ENCODE results near the gene CALHM4. TPM values are rescaled to one million over a fixed set of nuclear protein-coding genes. Genes with fewer than 3 reads are reported as not detected.
A peak's percentile ranks its signal among the peaks of the same experiment; 100 is the strongest.

Gene CALHM4
- total RNA-seq, 4 donors from 2014 or later: not detected

DNA sequence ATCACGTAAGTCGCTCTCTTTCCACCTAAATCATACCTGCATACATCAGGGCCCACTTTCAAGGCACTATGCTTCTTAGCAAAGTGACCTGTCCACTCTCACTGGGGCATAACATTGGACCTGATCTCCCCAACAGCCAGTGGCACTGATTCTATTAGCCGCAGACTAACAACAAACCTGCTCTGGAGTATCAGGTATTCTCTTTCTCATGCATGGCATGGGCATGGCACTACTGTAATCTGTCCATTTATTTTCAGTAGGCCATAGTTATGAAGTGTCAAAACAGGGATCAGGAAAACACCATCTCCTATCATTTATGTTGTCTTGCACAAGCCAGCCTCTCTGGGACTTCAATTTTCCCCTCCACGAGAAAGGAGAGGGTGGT, 8.5 kb downstream of the CALHM4 start:
- H3K4me3 ChIP-seq: no peak overlapping the region
- WGBS: 86% methylated on average over 4 of the region's 4 CpGs
- no peaks in the 10 kb centered on the region for H3K9me3 ChIP-seq
- H3K27ac ChIP-seq (replicated peaks in 1 of 4): no peak overlapping the region
- no peaks in the 10 kb centered on the region for H3K36me3 ChIP-seq
- intact Hi-C loops (cut with DNase I): loop anchor here (10.0 kb wide), 1 partner anchor 277 kb away; no protein-coding TSS in a partner anchor
- no peaks in the 10 kb centered on the region for H3K27me3 ChIP-seq
- H3K4me1 ChIP-seq: peaks cover 3 to 29% (median 14%) of the 10 kb centered on the region in 4 donors
- no peak for DNase-seq (ENCODE audit: extremely low spot score)
- TF ChIP-seq POLR2AphosphoS5 (IDR thresholded peaks at IDR 0.05): no peak
- TF ChIP-seq EP300 (IDR thresholded peaks at IDR 0.05): no peak
- no peak for TF ChIP-seq POLR2A (IDR thresholded peaks at IDR 0.05; ENCODE audit: low read depth)
- no peak for TF ChIP-seq CTCF (IDR thresholded peaks at IDR 0.05)

DNA sequence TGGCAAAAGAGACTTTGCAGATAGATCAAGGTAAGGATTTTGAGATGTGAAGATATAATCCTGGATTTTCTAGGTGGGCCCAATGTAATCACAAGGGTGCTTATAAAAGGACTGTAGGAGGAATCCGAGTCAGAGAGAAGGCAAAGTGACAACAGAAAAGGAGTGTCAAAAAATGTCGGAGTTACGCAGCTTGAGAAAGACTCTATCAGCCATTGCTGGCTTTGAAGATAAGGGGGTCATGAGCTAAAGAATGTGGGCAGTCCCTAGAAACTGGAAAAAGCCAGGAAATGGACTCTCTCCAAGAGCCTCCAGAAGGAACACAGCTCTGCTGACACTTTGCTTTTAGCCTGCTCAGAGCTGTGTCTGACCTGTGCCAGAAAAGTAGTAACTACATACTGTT, 9.1 kb downstream of the CALHM4 start:
- H3K36me3 ChIP-seq: no peaks in the 10 kb centered on the region
- H3K27me3 ChIP-seq: no peaks in the 10 kb centered on the region
- no peak overlapping the region for H3K4me3 ChIP-seq
- intact Hi-C loops (cut with DNase I): loop anchor here (10.0 kb wide), 1 partner anchor 278 kb away; no protein-coding TSS in a partner anchor
- TF ChIP-seq POLR2A (IDR thresholded peaks at IDR 0.05; ENCODE audit: low read depth) (no peak), EP300 (IDR thresholded peaks at IDR 0.05) (no peak), CTCF (IDR thresholded peaks at IDR 0.05) (no peak)
- no peak overlapping the region for H3K27ac ChIP-seq (replicated peaks in 1 of 4)
- no peaks in the 10 kb centered on the region for H3K9me3 ChIP-seq
- peaks cover 3 to 28% (median 13%) of the 10 kb centered on the region in 4 donors for H3K4me1 ChIP-seq
- WGBS: 47% methylated on average over 3 of the region's 3 CpGs
- no peak for DNase-seq (ENCODE audit: extremely low spot score)

DNA sequence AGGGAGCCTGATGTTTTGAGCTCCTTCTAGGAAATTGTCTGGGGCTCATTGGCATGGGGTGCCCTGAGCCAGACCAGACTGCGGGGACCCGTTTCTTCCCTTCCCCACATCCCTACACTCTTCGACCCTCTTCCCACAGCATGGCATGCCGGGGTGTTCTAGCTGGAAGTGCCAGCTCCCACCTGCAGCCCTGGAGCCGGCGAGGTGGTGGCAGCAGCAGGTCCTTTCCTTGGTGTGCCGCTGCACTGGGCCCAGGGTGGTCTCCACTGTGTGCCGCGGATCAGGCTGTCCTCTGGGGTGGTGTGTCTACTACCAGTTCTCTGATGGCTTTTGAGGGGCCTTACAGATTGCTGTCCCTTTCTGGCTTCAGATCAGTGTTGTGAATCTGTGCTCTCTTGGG, 10.3 kb downstream of the CALHM4 start:
- H3K27me3 ChIP-seq: no peaks in the 10 kb centered on the region
- no peaks in the 10 kb centered on the region for H3K36me3 ChIP-seq
- TF ChIP-seq POLR2AphosphoS5 (IDR thresholded peaks at IDR 0.05): no peak
- no peak for TF ChIP-seq POLR2A (IDR thresholded peaks at IDR 0.05; ENCODE audit: low read depth)
- TF ChIP-seq EP300 (IDR thresholded peaks at IDR 0.05): no peak
- H3K4me3 ChIP-seq: no peak overlapping the region
- WGBS: 92% methylated on average over 9 of the region's 9 CpGs
- intact Hi-C loops (cut with DNase I): loop anchor here (10.0 kb wide), 1 partner anchor 279 kb away; no protein-coding TSS in a partner anchor
- peaks cover 0 to 24% (median 9%) of the 10 kb centered on the region in 4 donors for H3K4me1 ChIP-seq
- H3K27ac ChIP-seq (replicated peaks in 1 of 4): no peak overlapping the region
- H3K9me3 ChIP-seq: no peaks in the 10 kb centered on the region
- no peak for DNase-seq (ENCODE audit: extremely low spot score)

DNA sequence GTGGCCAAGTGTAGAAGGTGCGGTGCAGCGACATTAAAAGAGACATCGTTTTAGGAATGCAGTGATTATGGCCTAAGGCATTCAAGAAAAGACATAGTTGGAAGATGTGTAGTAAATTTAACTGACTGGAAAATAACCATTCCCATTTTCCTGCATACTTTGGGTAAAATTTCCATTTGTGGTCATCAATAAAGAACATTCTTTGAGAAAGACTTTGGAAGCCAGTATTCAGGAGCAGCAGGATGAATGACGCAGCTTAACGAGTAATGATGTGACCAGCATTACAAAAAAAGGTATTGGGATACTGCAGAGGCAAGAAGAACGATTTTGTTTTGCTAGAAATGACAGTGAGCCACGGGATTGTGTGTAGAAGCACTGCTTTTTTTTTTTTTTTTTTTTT, 10.8 kb downstream of the CALHM4 start:
- H3K4me3 ChIP-seq: no peak overlapping the region
- no peak for TF ChIP-seq CTCF (IDR thresholded peaks at IDR 0.05)
- no peak for TF ChIP-seq EP300 (IDR thresholded peaks at IDR 0.05)
- intact Hi-C loops (cut with DNase I): loop anchor here (10.0 kb wide), 1 partner anchor 280 kb away; no protein-coding TSS in a partner anchor
- DNase-seq (ENCODE audit: extremely low spot score): no peak
- peaks cover 0 to 24% (median 10%) of the 10 kb centered on the region in 4 donors for H3K4me1 ChIP-seq
- 75% methylated on average over 7 of the region's 7 CpGs for WGBS
- no peak overlapping the region for H3K27ac ChIP-seq (replicated peaks in 1 of 4)
- H3K9me3 ChIP-seq: no peaks in the 10 kb centered on the region
- no peaks in the 10 kb centered on the region for H3K27me3 ChIP-seq
- no peaks in the 10 kb centered on the region for H3K36me3 ChIP-seq

DNA sequence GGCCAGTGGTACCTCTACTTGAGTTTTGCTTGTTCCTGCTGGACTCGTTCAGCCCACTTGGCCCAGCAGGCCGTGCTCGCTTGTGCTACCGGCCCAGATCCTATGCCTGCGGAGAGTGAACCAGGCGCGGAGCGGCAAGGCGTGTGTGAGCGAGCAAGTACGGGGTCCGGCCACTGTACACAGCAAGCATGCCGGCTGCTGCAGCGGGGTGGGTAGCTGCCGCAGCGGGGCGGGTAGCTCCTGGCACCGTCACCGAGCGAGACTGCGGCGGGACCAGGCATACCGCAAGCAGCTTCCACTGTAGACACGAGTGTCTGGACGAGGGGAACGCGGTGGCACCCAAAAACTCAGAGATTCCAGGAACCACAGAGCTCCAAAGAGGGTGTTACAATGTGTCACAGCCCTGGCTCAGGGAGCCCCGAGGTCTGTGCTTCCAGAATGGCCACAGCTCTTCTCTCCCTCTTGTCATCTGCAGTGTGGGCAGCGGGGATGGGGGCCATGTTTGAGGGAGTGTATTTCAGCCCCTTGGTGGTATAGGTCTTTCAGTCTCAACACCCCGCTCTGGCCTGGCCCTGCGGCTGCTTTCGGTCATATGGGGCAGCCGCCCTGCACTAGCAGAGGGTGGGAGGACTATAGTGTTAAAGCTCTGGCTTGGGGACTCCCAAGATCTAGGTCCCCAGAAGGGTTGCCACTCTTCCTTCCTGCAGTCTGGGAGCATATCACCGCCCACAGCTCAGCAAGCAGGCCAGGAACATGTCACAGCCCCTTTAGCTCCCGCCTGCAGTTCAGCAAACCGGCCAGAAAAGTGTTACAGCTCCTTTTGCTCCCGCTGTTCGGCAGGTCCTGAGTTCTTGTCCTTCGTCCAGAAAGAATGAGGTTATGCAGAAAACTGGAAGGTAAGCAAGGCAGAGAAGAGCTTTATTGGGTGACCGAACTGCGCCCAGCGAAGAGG, 11.6 kb downstream of the CALHM4 start:
- TF ChIP-seq POLR2A (IDR thresholded peaks at IDR 0.05; ENCODE audit: low read depth): no peak
- no peak for TF ChIP-seq POLR2AphosphoS5 (IDR thresholded peaks at IDR 0.05)
- TF ChIP-seq CTCF (IDR thresholded peaks at IDR 0.05): no peak
- TF ChIP-seq EP300 (IDR thresholded peaks at IDR 0.05): no peak
- intact Hi-C loops (cut with DNase I): loop anchor here (10.0 kb wide), 1 partner anchor 280 kb away; no protein-coding TSS in a partner anchor
- 91% methylated on average over 9 of the region's 42 CpGs for WGBS
- Histone ChIP-seq H3K27ac (replicated peaks in 1 of 4) (no peak overlapping the region), H3K4me1 (peaks cover 5 to 30% (median 16%) of the 10 kb centered on the region in 4 donors), H3K9me3 (no peaks in the 10 kb centered on the region), H3K36me3 (no peaks in the 10 kb centered on the region), H3K27me3 (no peaks in the 10 kb centered on the region), H3K4me3 (peak overlapping the region; percentile 40 to 46 (median 46))
- no peak for DNase-seq (ENCODE audit: extremely low spot score)

Measured in esophagus muscularis mucosa (tissue), 4 donors.